Right lung (tissue), 5 donors: ENCODE results near the gene PHF14. TPM values are rescaled to one million over a fixed set of nuclear protein-coding genes. Genes with fewer than 3 reads are reported as not detected.

Experiments used
- DNase-seq, 2 donors: peaks; one replicate each; pipeline ENCODE4 v3.0.0-alpha.2; 2013
- polyA plus RNA-seq, 5 donors: library from polyadenylated mRNA; unstranded; fragments of 120-200 nt; gene quantifications; one replicate each; pipeline versions ENCODE4 v1.2.1 to v1.2.3, GENCODE V29; 2013; ENCODE audit warnings: inconsistent platforms in 1 of 5, low replicate concordance in 1 of 5; ENCODE audit not compliant: insufficient read length in 5 of 5, insufficient read depth in 1 of 5

Gene PHF14
- polyA plus RNA-seq, 5 donors, result 57.9 to 83.7 (median 70.1) TPM

DNA sequence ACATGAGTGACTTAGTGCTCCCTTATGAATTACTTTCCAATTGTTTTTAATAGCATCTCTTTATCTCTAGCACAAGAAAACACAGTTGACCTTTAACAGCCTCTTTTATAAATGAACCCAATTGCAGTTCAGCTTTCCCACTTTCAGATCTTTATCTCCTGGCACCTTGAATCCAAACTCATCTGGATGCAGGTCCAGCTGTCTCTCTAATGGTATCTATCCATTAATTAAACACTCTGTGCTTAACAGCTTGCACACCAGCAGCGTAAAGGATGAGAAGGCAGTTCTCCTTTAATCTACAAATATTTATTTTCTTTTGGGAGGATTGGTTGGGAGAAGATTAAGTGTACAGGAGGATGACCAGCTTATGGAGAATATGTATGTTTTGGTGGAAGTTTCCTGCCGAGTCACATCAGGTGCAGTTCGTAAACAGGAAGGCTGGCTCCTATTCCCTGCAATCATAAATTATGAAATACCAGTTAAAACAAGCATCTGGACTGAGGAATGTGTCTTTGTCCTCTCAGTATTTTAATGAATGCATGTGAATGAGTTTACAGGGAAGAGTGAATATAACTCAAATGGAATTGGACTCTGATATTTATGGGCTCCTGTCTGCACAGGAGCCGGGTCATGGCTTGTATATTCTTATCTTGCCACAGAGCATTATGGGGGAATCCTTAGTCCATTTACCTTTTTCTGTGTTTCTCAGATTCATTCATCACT, 232.7 kb downstream of the PHF14 start:
- DNase-seq, result no peak

DNA sequence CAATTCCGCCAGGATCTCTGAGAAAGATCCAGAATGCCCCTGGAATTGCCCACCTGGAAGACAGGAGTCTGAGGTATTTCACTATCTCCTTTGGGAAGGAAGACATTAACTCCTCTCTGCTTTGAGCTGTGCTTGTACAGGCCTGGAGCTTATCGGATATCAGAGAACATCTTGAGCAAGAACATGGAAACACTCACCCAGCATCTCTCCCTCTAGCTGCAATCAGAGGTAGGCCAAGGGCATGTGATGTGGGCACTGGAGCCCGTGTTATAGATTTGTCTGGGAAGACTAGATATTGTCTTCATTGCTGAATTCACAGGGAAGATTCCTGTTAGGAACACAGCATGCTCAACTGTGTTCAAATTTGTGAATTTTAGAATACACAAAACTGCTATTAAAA, 233.9 kb downstream of the PHF14 start:
- no peak for DNase-seq

DNA sequence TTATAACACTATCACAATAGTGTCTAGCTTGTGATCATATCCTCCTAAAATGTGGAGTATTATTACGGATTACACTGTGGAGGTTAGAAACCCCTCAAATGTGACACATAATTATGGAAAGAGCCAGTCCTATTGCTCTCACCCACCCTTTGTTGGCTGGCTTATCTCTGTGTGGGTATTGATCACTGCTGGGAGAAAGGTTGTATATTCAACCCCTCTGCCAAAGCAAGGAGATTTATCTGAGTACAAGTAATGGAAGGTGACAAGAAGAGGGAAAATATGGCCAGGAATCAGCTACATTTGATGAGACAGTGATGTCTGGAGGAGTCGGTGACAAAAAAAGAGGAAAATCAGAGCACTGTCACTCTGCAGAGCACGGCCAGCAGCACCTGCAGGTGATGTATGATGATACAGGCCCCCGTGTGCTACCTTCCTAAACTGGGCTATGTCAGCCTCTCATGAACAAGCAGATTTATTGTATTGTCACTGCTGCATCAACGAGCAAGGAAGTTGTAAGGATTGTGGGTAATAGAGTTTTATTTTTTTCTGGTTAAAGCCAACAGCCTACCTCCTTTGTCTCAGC, 235.3 kb downstream of the PHF14 start:
- no peak for DNase-seq

DNA sequence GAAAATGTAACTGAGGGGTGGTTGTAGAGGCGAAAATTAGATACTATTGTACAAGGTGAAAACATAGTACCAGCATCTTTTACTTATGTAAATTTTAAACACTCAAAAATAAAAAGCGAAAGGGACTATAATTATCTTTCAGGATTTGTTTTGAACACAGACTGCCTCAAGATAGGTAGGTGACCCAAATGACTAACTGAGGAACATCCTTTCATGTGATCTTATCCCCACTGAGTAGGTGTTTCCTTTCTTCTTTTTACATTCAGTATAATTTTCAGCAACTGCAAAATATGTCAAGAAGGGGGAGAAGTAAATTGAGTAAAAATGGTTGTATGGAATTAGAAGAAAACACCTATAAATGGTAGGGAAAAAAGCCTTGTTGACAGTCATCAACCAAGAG, 236.7 kb downstream of the PHF14 start:
- no peak for DNase-seq

DNA sequence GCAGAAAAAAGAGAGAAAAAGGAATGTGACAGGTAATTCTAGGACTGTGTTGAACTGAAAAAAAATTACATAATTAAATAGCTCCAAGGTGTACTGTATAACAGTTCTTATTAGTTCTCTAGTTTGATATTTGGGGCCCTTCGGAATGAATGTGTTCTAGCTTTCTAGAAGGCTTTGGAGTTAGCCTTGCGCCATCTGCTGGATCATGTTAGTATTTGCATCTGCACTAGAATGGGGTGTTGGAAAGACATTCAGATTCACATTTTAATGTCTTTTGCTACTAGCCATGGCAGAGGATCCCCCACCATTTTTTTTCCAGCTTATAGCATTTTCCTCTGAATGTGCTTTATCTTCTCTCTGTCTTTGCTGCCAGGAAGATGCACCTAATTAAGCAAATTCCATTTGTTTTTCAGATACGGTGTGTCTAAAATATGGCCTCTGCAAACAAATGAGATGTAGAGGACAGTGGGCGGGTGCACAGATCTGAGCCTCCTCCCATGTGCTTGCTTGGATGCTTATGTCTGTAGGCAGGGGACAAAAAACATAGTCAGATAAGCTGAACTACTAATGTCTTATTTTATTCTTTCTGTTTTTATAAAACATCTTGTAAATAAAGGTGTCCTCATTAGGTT, 238.5 kb downstream of the PHF14 start:
- peak; percentile 57 to 68 for DNase-seq

DNA sequence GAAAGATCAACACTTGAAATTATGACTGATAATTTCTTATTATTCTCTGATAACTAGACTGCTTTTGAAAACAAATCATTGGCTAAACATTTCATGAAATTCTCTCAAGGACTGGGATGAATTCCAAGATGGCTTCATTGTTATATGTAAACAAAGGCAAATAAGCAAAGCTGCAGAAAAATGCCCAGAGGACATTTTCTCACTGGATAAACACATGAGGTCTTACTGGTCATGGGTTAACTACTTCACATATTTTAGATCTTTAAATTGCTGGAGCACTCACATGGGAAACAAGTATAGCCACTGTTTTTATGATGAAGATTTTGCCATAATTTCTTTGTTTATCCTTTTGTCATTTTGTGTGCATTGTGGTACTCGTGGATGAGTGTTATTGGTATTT, 239.1 kb downstream of the PHF14 start:
- peak; percentile 46 to 56 for DNase-seq

DNA sequence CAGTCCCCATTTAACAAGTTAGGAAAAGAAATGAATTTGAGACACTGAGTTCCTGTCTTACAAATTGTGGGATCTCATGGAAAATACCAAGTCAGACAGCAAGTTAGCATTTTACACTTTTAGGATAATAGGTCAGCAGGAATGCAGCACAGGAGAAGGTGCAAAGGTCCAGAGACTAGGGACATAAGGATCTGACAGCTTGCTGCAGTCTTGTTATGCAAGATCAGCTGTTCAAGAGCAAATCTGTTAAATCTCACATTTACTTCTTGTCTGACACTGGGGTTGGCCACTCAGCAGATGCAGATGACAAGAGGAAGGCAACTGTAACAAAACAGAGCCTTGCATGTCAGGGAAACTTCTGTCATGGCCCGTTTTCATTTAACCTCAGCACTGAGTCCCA, 239.6 kb downstream of the PHF14 start:
- no peak for DNase-seq

DNA sequence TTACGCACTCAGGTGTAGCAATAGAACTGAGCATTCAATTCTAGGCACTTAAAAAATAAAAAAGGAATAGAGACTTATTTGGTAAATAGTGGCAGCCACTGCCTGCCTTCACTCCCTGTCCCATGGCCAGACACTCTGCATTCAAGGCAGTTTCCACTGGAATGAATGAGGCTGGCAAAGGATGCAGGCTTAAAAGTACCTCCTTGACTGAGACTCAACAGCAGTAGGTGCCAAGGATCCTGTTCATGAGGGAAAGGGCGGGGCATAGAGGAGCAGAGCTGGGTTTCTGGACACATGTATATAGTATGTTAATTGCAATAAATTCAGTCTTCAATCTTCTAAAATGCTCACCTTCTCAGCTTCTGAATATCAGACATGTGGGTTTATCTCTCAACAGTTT, 242.6 kb downstream of the PHF14 start:
- DNase-seq, result no peak

DNA sequence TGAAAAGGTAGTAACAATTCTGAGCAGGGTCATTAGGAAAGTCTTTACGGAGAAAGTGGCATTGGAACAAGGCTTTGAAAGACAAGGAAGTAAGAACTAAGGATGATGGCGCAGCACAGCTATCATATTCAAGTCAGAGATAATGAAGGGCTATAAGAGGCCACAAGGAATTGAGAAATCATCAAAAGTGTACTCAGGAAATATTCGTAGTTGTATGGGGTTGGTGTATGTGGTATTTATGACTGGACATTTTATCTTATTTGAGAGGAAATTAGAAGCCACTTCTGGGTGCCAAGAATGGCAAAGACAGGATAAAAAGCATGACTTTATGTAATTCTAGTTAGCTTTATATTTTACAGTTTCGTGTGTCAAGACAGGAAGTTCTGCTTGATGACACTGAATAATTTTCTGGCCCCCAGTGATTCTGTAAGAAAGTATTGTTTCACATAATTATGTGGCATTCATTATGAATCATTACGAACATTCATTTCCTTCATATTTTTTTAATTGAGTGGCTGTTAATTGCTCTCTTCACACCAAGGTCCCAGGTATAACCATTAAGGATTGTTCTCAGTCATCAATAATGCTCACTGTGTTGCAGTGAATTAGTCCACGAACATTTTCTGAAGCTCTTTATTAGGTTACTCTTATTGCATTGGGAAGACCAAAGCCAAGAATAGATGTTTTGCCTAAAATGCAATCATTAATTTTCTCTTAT, 244.3 kb downstream of the PHF14 start:
- no peak for DNase-seq
